Stomach (tissue), 4 donors: Measurements from ENCODE around the gene CDH8.

Source experiments
- CTCF ChIP-seq, 7 experiments: fragments of 450-650 bp in 4 of 7; fragments of 200-600 bp in 3 of 7; sonication (generic) in 3 of 7; IDR thresholded peaks; one replicate each; pipeline ENCODE4 v1.5.1; 2016 to 2019; ENCODE audit warnings: antibody characterized with exemption in 7 of 7, control low read depth in 2 of 7, mild to moderate bottlenecking in 1 of 7
- EP300 ChIP-seq: sonication (generic); formaldehyde crosslinking; IDR thresholded peaks from one replicate; pipeline ENCODE4 v1.6.1; 2017; ENCODE audit warnings: antibody characterized with exemption
- POLR2A ChIP-seq, 4 donors: fragments of 450-650 bp; IDR thresholded peaks; one replicate each; pipeline ENCODE4 v1.6.1; 2016; ENCODE audit warnings: antibody characterized with exemption in 4 of 4, control low read depth in 2 of 4, mild to moderate bottlenecking in 1 of 4, moderate library complexity in 1 of 4
- POLR2AphosphoS5 ChIP-seq, 3 donors: sonication (generic); formaldehyde crosslinking; IDR thresholded peaks; one replicate each; pipeline ENCODE4 v1.6.1; 2016; ENCODE audit warnings: antibody characterized with exemption in 3 of 3

DNA sequence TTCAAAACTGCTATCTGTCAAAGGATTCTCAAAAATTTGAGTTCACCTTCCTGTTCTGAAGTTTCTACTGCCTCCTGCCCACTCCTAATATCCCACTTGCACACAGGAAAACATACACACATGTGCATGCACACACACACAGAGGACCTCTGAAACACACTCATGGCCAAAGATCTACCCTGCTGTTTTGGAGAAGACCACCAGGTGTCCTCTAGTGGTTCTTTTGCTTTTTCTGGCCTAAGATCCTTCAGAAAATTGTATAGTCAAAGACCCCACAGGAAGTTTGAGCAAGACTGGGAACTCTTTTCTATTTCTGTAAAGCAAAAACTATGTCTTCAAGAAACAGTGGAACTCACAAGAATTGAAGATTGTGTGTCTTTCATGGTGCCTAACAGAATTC is 90.2 kb downstream of the CDH8 start:
- TF ChIP-seq CTCF (IDR thresholded peaks at IDR 0.05): no peak
- TF ChIP-seq EP300: no peak
- no peak for TF ChIP-seq POLR2A (IDR thresholded peaks at IDR 0.05)
- no peak for TF ChIP-seq POLR2AphosphoS5 (IDR thresholded peaks at IDR 0.05)
